Psoas muscle (tissue), 7 donors: ENCODE results near the gene ACP3. TPM values are rescaled to one million over a fixed set of nuclear protein-coding genes. Genes with fewer than 3 reads are reported as not detected.

ENCODE experiments used
- polyA plus RNA-seq, 3 donors: library from polyadenylated mRNA; stranded (reverse); fragments of 200-250 nt; gene quantifications; one replicate each; pipeline ENCODE4 v1.2.3, GENCODE V29; 2013
- total RNA-seq, 4 donors: library from RNA; stranded (reverse); fragmentation: NEBNext Ultra II Directional in 2 of 4; extraction: Animal tissue kit (Norgen Biotek cat#: 25700) in 2 of 4; gene quantifications; one replicate each; pipeline versions ENCODE4 v1.2.1 to v1.2.4, GENCODE V29; 2021 to 2023
- donor health status: healthy with polysubstance abuse.
- donor health status: DM: no; HTN: no; CAD: no; lungs with moderate emphysema.
- donor health status: Bipolar disorder and iron deficiency.
- donor health status: healthy.
- donor health status: DM: no; HTN: no; CAD: no.
- donor health status: DM: no; HTN: no; CAD: no.
- donor health status: DM: yes; HTN: yes; CAD: no.

The ACP3 gene
- total and polyA plus RNA-seq, 7 donors = 0.04 to 0.86 (median 0.09) TPM; not detected in 1

Other genes with a start within 250 kb of the ACP3 start
- gene DNAJC13, start 100.1 kb downstream of the ACP3 start, total RNA-seq = 10 to 100 TPM; 20.0 to 30.9 (median 26.0) TPM
- gene DNAJC13, start 100.1 kb downstream of the ACP3 start, polyA plus RNA-seq = 10 to 100 TPM in 2 of 3 donors, 1 to 10 TPM in 1; 7.4 to 24.9 (median 16.0) TPM